ENCODE results near the gene LINC01488.

Gene LINC01488

GRCh38 chr11:69463995-69464960 lies 17.2 kb upstream of the LINC01488 start:
- DNase-seq: no peak

DNA sequence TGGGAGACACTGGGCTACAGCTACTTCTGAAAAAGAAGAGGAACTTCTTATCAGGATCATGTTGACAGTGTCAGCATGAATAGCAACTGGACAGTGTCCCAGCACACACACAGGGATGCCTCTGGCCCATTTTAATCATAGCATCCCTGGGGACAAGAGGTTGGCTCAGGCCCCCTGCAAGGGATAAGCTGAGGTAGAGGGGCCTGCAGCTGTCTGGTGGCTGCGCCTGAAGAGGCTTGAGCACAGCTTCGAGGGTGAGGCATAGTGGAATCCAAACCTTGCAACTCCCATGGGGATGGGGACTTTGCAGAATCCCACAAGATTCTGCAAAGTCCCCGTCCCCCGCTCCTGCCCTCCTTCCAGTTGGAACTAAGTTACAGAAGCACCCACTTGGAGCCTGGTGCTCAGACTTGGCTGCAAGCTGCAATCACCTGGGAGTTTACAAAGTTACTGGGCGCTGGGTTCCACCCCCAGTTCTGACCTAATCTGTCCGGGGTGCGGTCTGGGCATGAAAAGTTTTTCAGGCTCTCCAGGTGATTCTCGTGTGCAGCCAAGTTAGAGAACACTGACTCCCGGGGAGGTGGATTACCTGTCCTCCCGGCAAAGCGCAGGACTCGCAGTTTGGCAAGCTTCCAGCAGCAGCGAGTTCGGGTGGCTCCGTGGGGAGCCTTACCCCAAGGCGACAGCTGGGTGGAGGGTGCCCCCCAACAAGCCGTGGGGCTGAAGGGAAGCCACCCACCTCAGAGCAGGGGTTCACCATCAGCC lies 16.0 kb upstream of the LINC01488 start:
- no peak for DNase-seq

GRCh38 chr11:69466039-69466438 lies 15.4 kb upstream of the LINC01488 start:
- DNase-seq: no peak

DNA sequence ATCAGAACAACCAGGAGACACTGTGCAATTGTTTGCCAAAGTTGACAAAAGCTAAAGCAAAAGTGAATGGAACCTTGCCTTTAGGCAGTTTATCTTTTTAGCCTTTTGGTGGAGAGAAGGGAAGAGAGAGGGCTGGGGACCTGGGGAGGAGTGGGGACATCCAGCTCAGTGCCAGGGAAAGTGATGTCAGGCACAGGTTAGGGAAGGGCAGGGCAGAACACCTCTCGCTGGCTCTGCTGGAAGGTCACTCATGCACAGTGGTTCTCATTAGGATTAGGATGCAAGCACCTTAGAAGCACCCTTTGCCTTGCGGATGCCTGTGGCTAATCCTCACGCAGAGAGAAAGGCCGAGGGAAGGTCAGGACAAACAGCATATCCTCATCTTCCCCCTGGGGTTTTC lies 14.3 kb upstream of the LINC01488 start:
- no peak for DNase-seq

GRCh38 chr11:69467646-69468045 lies 13.8 kb upstream of the LINC01488 start:
- DNase-seq: no peak

DNA sequence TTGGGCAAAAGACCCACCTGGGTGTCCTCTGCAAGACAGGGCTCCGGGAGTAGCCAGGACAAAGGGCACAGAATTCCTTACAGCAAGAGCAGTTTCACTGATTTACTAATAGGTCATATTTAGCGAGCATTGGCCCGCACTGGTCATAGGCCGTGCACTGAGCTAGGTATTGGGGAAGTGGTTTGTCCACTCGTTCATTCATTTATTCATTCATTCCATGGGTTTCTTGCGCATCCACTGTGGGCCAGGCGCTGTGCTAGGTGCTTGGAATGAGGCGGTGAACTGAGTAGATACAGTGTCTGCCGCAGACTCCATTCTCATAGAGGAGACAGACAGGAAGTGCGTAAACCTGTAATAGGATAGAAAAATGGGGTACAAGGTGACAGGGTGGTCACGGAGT lies 13.2 kb upstream of the LINC01488 start:
- DNase-seq: no peak

- no peak for DNase-seq
Measured at GRCh38 chr11:69468911-69469885, 12.3 kb upstream of the LINC01488 start.

DNA sequence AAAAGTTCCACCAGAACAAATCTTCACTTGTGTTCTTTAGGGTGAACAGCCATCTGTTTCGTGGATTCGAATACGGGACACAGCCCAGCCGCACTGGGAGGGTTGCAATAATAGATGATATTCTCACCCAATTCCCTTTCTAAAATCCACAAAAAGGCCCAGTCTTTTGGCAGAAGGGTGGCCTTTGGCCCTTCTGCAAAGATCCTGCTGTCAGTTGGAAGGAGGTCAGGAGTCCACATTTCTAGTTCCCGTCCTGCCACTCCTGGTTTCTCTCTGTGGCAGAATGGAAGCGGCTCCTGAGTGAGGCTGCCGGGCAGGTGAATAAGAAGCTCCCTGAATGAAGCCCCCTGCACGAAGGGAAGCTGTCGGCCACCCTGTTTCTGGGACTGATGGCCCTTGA lies 11.2 kb upstream of the LINC01488 start:
- no peak for DNase-seq

DNA sequence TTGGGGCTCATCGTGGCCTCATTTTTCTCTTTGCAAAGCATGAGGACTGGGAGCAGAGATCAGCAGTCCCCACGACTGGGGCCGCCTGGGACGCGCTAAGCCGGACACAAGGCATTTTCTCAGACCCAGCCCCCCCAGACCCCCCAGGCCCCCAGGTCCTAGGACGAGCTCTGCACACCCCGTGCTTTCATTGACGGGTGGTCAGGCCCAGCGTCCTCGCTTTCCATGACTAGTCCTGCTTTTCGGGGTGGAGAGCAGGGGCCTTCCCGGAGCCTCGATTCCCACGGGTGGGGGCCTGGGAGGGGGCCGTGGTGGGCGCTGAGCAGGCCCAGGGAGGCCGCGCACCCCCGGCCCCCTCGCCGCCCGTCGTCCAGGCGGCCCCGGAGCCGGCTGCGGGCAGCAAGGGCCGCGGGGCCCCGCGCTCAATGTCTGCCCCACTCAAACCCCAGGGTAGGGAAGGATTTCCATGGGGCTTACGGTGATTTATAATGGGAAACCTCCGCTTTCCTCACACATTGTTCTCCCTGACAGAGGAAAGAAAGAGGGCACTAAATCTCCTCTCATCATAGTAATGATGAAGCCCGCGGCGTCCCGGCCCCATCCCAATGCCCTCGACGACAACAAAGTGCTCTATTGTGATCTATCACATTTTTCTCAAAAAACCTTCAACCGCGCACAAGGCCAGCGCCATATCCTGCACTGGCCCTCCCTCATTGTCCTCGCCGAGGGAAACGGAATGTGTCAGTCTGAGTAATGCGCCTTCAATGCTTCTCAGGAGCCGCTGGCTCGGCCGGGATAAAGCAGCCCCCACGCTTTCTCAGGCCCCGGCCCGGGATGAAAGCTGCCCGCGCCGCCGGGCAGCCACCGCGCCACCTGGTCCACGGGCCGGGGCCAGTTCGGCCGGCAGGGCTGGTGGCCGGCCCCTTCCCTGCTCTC lies 10.4 kb upstream of the LINC01488 start:
- DNase-seq: no peak

- no peak for DNase-seq
Measured at GRCh38 chr11:69471729-69472540, 9.5 kb upstream of the LINC01488 start.

- DNase-seq: no peak
Measured at GRCh38 chr11:69472541-69473275, 8.8 kb upstream of the LINC01488 start.

GRCh38 chr11:69473276-69473845 lies 8.1 kb upstream of the LINC01488 start:
- no peak for DNase-seq

DNA sequence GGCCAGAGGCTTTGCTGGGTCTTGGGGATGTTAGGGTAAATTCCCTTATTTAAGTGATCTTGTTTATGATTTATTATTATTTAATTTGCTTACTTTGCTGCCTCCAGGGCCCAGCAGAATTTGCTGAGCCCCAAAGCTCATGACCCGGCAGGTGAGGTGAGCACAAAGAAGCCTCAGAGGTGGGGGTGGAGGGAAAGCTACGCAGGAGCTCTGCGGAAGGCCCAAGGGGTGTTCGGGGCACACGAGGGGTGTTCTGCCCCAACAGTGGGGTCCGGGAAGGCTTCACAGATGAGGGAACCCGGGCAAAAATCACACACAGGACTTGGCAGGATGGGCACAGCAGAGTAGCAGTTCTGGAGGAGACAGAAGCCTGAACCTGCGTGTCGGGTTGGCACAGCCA lies 6.7 kb upstream of the LINC01488 start:
- no peak for DNase-seq

DNA sequence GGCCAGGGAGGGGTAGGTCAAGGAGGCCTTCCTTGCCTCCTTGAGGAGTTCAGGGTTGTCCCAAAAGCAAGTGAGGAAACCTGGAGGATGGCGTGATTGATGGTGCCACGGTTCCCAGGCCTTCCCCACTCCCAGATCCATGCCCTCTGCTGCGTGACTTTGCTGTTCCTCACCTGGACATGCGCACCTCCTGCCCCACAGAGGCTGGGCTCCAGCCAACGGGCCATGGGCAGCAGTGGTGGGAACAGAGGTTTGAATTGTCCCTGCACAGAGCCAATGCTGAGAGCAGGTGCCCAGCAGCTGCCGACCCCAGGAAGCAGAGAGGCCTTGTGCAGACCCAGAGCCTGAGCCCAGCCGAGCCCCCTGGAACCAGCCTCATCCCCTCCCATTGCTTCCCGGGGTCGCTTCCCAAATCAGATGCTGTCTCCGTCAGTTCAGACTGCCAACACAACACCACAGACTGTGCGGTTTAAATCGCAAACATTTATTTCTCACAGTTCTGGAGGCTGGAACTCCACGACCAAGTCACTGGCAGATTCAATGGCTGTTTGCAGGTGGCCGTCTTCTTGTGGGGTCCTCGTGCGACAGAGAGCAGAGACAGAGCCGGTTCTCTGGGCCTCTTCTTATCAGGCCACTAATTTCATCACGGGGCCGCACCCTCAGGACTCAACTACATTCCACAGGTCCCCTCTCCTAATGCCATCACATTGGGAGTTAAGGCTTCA lies 6.2 kb upstream of the LINC01488 start:
- DNase-seq: no peak

GRCh38 chr11:69475866-69476471 lies 5.5 kb upstream of the LINC01488 start:
- no peak for DNase-seq

DNA sequence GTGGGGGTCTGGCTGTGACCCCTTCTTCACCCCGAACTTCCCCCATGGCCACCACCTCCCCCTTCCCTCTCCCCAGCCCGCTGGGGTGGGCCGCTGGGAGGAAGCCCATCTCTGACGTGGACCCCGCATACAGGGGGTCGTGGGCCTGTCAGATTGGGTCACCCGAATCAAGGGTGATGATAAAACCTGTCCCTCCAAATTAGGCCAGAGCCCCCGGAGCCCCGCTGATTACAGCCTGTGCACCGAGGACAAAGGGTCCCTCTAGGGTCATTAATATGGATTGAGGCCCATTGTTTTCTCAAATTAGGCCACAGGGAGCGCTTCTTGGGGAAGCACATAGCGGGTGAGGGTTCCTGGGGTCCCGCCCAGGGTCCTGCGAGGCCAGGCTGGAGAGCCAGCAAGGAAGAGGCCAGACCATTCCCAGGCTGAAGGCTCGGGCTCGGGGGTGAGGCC lies 4.9 kb upstream of the LINC01488 start:
- DNase-seq: no peak

DNA sequence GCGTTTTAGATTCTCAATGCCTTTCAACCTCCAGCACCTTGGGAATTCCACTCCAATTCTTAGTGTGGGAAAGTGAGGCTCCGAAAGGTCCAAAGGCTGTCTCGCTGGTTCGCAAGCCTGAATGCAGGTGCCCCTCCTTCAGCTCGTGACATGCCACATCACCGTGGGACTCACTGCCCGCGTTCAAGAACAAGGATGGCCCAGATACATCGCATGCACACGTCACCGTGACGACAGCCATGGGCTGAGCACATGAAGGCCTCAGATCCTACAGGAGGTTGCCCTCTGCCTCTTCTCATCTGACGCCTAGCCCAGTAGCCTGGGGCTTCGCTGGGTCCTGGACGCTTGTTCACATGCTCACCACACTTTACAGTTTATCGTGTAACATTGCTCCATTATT lies 4.4 kb upstream of the LINC01488 start:
- DNase-seq: no peak

- no peak for DNase-seq
Measured at GRCh38 chr11:69479591-69480271, 1.7 kb upstream of the LINC01488 start.

All from activated CD4-positive, alpha-beta T cell treated with anti-CD3 and anti-CD28 coated beads, Interleukin-10, Interleukin-2, amounts not matched to agents 100 ng/mL and 50 ng/mL, durations not matched to agents 16 hours and 8 hours (primary cell).